GM10248 (cell line): ENCODE data around the gene ME2.
"Not testable (repeated sequence)": the region's sequence is repeated elsewhere in the genome, so short reads cannot be mapped to it uniquely, and the experiment has no call there.

Source experiments
- CTCF ChIA-PET: fragments of 300-600 bp; sonication (Branson Sonifier 250); formaldehyde crosslinking; extraction: SDS; loops from one replicate; lab custom pipeline; 2021; ENCODE audit warnings: antibody characterized with exemption; lab: Yijun Ruan, JAX
- POLR2A ChIA-PET: fragments of 350-650 bp; sonication (Branson Sonifier 250); formaldehyde crosslinking; extraction: SDS; loops from one replicate; lab custom pipeline; 2020; ENCODE audit warnings: antibody characterized with exemption; lab: Yijun Ruan, JAX
- DNase-seq: peaks from one replicate; pipeline ENCODE4 v3.0.0; 2012; ENCODE audit errors: extremely low spot score
- TF ChIP-seq, protein P1 (sequence below): IDR thresholded peaks from 2 replicates; pipeline ENCODE4 v1.5.1; 2012; ENCODE audit warnings: mild to moderate bottlenecking, low read depth; ENCODE audit errors: extremely low read depth, missing control alignments, control extremely low read depth

The ME2 gene

DNA sequence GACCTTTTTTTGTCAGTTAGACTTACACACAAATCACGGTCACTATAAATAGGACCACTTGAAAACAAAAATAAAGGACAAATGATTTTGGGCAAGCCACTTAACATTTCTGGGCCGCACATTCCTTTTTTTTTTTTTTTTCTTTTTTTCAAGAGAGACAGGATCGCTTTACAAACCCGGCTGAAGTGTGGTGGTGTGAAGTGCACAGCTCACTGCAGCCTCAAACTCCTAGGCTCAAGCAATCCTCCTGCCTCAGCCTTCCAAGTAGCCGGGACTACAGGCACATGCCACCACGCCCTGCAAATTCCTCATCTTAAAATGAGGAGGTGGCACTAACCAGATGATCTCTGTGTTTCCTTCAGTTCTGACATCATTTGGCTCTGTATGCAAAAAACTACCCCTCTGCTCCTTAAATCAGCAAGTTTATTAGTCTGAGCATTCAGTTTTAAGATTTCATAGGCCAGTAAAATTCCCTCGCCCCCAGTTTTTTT, 30.8 kb upstream of the ME2 start:
- CTCF ChIA-PET: interaction anchor here (0.8 to 2.7 kb wide), 4 partner anchors 9 to 28 kb away, joined by 3 to 13 read pairs (median 6); partner anchors contain the start of gene MRO
- POLR2A ChIA-PET: no interaction called here
- no peak for DNase-seq
- TF ChIP-seq, protein P1, sequence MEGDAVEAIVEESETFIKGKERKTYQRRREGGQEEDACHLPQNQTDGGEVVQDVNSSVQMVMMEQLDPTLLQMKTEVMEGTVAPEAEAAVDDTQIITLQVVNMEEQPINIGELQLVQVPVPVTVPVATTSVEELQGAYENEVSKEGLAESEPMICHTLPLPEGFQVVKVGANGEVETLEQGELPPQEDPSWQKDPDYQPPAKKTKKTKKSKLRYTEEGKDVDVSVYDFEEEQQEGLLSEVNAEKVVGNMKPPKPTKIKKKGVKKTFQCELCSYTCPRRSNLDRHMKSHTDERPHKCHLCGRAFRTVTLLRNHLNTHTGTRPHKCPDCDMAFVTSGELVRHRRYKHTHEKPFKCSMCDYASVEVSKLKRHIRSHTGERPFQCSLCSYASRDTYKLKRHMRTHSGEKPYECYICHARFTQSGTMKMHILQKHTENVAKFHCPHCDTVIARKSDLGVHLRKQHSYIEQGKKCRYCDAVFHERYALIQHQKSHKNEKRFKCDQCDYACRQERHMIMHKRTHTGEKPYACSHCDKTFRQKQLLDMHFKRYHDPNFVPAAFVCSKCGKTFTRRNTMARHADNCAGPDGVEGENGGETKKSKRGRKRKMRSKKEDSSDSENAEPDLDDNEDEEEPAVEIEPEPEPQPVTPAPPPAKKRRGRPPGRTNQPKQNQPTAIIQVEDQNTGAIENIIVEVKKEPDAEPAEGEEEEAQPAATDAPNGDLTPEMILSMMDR: no peak

DNA sequence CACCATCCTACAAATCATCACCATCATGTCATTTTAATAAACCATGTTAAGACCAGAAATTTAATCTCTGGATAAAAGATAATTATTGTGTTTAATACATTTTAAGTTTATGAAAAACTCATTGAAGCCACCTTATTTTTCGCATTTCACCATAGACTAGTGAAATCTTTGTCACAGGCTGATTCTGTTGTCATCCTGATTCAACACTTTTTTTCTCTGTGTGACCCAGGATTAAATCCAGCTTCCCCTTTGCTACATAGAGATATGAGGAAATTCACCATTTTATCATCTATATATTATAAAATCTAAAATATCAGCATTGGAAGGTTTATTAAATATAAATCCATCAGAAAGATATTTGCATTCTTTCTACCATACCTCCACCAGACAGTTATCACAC, 29.9 kb upstream of the ME2 start:
- no peak for DNase-seq
- POLR2A ChIA-PET: no interaction called here
- TF ChIP-seq, protein P1: no peak
- CTCF ChIA-PET: no interaction called here

DNA sequence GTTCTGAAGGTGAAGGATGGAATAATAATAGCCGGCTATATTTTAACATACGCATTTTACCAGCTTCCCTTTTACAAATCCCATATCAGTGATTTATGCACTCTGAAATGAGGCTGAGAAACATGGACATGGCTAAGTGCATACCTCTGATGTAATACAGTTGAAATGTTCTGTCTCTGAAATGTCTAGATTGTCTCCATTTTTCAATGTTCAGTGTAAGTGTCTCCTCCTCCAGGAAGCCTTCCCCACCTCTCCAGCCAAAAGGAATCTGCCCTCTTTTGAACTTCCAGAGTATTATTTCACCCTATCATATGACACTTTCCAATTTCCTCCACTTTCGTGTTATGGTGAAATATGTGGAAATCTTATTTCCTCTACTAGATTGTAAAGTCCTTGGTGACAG, 29.5 kb upstream of the ME2 start:
- ChIA-PET CTCF (no interaction called here), POLR2A (no interaction called here)
- DNase-seq: no peak
- TF ChIP-seq, protein P1: no peak

DNA sequence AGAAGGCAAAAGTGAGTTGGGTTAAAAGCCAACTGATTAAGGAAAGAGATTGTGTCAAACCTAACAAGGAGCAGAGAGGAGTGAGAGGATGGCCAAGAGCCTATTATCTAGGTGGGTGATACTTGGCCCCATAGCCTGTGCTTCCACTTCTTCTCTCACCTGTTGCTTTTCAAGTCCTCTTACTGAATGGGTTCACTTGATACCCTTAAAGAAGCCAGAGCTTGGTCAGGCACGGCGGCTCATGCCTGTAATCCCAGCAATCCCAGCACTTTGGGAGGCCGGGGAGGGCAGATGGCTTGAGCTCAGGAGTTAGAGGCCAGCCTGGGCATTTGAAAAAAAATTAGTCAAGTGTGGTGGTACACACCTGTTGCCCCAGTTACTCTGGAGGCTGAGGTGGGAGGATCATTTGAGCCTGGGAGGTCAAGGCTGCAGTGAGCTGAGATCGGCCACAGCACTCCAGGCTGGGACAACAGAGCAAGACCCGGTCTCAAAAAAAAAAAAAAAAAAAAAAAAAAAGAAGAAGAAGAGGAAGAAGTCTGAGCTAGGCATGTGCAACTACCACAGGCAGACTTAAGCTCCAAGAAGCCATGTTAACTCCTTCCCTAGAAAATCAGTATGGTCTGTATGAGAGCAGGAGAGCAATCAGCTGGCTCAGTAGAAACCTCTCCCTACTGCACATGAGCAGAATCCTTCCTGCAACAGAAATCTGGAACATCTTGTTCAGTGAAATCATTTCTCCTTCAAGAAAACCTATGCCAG, 28.4 kb upstream of the ME2 start:
- TF ChIP-seq, protein P1: no peak
- DNase-seq: no peak
- CTCF ChIA-PET: no interaction called here
- POLR2A ChIA-PET: no interaction called here

DNA sequence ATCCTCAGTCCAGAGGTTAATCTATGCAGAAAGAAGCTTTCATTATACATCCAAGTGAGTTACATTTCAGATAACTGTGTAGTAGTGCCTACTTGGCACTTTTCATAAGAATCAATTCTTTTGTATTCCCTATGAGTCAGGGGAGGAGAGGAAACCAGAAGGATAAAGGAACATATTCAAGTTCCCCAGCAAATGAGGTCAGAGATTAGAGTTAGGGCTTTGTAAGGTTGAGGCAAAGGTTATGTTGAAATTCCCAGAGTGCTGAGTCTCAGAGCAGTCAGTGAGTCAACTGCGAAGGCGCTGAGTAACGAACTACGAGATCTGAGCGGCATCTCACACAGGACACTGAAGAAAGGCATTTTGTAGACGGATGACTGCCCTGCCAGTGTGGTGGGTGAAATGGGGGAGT, 25.1 kb upstream of the ME2 start:
- CTCF ChIA-PET: interaction anchor here (0.9 to 1.3 kb wide), 2 partner anchors 34 to 197 kb away, joined by 3 read pairs; partner anchors contain the start of gene MRO
- no peak for DNase-seq
- POLR2A ChIA-PET: no interaction called here
- TF ChIP-seq, protein P1: no peak

DNA sequence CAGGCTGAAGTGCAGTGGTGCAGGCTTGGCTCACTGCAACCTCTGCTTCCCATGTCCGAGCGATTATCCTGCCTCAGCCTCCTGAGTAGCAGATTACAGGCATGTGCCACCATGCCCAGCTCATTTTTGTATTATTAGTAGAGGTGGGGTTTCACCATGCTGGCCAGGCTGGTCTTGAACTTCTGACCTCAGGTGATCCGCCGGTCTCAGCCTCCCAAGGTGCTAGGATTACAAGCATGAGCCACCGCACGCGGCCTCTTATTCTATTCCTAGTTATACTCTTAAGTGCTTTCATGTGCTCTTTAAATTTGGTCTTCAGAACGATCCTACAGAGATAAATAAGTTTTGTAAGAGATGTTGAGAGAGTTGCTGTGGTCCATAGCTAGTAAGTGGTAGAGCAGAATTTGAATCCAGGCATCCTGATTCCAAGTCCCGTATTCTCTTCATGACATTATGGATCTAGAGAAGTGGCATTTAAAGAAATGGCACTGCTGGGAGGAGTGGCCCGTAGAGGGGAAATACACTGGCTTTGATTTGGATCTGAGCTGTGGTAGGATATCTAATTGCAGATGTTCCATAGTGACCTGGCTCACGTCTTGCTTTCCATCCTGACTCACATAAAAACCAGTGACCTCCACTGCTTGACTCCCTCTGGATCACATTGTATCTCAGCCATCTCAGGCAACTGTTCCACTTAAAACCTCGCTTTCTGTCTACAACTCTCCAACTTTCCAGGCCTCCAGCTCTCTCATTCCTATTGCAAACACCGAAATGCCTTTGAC, 22.8 kb upstream of the ME2 start:
- POLR2A ChIA-PET: no interaction called here
- no peak for DNase-seq
- CTCF ChIA-PET: interaction anchor here (0.8 to 2.1 kb wide), 4 partner anchors 9 to 153 kb away, joined by 3 to 7 read pairs (median 4); no protein-coding TSS in a partner anchor
- TF ChIP-seq, protein P1: no peak

DNA sequence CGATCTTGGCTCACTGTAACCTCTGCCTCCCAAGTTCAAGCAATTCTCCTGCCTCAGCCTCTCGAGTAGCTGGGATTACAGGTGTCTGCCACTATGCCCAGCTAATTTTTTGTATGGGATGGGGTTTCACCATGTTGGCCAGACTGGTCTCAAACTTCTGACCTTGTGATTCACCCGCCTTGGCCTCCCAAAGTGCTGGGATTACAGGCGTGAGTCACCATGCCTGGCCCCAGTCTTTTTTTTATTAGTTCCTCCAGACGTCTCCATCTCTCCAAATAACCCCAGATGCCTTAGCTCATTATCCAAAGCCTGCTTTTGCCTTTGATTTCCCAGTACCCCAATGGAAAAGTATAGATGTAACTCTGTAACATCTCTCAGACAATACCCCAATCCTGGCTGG, 21.8 kb upstream of the ME2 start:
- POLR2A ChIA-PET: not testable (repeated sequence)
- CTCF ChIA-PET: interaction anchor here (1.0 to 2.1 kb wide), 3 partner anchors 10 to 12 kb away, joined by 3 to 7 read pairs (median 4); no protein-coding TSS in a partner anchor

More for the DNA sequence above, 21.8 kb upstream of the ME2 start:
- DNase-seq: not testable (repeated sequence)
